ENCODE measurements around the gene SPEF2.
A peak's percentile ranks its signal among the peaks of the same experiment; 100 is the strongest.
"Not testable (repeated sequence)": the region's sequence is repeated elsewhere in the genome, so short reads cannot be mapped to it uniquely, and the experiment has no call there.

Gene SPEF2

DNA sequence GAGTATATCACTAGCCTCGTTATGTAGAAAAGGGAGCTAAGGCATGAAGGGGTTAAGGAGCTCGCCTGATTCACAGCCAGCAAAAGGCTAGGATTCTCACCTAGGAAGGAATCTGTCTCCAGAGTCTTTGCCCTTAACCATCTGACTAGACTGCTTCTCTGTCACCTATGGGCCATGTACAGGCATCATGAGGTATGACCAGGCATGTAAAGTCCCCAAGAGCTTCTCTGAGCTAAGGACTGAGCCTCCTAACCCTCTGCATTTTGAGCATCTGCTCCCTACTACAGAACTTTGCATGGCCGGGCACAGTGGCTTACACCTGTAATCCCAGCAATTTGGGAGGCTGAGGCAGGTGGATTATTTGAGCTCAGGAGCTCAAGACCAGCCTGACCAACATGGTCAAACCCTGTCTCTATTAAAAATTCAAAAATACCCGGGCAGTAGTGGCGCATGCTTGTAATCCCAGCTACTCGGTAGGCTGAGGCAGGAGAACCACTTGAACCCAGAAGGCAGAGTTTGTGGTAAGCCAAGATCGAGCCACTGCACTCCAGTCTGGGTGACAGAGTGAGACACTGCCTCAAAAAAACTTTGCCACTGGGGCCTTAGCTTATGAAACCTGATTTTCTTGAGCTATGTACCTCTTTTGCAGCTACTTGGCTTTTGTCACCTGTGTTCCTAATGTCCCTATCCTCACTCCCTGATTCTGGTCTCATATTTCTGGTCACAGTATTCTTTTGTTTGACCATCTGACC is 205.9 kb downstream of the SPEF2 start:
- ATAC-seq = no peak

GRCh38 chr5:35826056-35826455 is 208.4 kb downstream of the SPEF2 start:
- ATAC-seq = peak; percentile 16
- DNase-seq = no peak

More for the DNA sequence above, 205.9 kb downstream of the SPEF2 start:
- no peak for DNase-seq

GRCh38 chr5:35826554-35826953 is 208.9 kb downstream of the SPEF2 start:
- ATAC-seq (peak; percentile 47), DNase-seq (no peak)

GRCh38 chr5:35828082-35828598 is 210.5 kb downstream of the SPEF2 start:
- DNase-seq (no peak), ATAC-seq (peak; percentile 44)

DNA sequence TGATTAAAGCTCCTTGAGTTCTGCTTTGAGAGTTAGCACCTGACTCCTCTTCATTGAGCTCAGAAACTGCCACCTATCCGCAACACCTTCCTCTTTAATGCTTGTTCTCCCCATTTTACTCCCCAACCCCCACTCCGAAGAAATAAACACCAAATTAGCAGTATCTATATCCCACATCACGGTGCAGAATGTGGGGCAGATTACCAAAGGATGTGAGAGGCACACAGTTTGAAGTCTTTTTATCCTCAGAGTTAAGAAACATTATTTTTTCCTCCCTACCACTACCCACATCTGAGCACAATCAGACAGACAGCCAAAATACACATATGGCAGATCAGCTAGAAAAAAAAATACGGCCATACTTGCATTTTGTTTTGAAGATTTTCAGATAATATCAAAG is 212.9 kb downstream of the SPEF2 start:
- no peak for DNase-seq
- no peak for ATAC-seq

DNA sequence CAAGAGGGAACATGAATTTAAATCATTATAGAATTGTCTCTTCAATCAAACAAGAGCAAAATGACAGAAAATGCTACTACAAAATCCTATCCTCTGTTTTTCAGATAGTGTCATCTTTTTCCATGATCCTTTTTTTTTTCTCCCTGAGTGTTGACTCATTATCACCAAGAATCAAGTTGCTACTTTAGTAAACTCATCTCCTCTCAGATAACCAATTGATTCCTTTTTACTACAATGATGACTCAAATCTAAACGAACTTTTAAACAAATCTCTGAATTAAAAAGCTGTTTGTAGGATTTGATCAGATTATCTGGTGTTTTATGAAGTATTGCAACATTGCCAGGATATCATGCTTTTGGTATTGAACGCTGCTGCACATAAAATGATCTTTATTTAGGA is 215.1 kb downstream of the SPEF2 start:
- peak; percentile 19 for ATAC-seq

DNA sequence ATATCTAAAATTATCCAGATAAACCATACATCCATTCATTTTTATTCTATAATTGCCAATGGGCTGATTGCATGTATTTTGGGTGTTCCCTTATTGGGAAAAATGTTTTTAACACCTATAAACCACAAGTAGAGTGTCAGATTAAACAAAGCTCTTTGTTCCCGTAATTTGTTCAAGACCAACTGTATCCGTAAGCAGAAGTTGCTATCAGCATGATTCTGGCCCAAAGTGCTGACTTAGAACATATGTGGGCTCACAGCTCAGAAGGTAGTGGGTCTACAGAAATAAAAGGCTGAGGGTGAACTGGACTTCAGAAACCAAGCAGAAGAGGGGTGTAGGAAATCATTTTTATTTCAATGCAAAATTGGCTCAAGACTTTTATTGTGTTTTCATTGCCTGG is 215.6 kb downstream of the SPEF2 start:
- DNase-seq (no peak), ATAC-seq (no peak)

More for the DNA sequence above, 215.1 kb downstream of the SPEF2 start:
- no peak for DNase-seq

DNA sequence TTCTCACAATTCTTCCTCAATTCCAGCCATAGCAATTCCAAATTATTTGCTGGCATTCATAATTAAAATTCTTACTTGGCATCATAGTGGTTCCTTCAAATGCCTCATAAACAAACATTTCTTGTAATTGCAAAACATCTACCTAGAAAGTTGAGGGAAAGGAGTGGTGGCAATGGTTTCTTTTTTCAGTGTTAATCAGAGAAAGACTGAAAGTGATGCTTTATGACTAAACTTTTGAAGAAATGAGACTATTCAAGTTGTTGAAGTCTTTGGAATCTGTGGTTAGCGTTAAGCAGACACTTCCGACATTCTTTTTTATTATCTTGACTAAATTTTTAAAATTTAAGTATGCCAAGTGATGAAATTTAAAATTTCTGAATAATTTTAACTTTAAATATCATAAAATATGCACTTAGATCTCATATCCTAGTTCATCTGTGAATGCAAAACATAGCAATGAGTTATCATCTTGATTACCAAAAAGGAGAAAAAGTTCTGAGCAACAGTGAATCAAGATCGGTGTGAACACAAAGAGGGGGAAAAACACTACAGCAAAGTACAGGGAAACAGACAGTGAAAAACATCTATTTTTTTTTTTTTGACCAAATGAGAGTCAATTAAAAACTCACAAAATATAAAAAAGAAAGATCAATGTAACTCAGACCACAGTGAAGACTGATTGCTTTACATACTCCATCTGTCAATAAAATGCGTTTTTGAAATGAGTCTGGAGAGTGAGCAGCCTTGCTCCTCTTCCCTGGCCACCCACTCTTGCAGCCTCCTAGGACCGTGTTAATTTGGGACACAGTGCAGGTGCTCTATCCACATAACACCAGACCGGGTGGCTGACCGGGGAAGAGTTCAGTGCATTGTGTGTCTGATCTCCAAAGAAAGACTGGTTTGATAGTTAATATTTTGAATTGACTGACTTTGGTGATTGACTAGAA is 218.4 kb downstream of the SPEF2 start:
- ATAC-seq (peak; percentile 56), DNase-seq (no peak)

- DNase-seq = peak; percentile 64
- ATAC-seq = peak; percentile 84
These were observed 220.8 kb downstream of the SPEF2 start for GRCh38 chr5:35838370-35839042.

DNA sequence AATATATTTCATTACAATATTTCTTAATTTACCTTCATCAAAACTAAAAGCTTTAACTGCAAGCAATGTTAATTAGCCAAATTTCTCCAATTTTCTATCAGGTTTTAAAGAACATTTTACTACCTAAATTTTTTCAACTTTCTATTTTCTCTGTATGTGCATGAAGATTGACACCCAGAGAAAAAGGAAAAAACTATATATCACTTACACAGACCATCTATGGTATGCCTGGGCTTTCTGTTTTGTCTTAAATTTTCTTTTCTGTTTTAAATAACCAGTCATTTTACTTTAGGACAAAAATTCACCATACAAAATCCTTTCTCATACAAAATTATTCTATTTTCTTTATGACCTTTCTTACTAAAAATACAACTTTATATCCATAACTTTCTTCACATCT is 225.2 kb downstream of the SPEF2 start:
- ATAC-seq (no peak), DNase-seq (no peak)

DNA sequence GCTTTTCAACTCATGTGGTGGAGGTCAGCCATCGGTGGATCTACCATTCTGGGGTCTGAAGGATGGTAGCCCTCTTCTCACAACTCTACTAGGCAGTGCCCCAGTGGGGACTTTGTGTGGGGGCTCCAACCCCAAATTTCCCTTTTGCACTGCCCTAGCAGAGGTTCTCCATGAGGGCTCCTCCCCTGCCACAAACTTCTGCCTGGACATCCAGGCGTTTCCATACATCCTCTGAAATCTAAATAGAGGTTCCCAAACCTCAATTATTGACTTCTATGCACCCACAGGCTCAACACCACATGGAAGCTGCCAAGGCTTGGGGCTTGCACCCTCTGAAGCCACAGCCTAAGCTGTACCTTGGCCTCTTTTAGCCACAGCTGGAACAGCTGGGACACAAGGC is 227.8 kb downstream of the SPEF2 start:
- not testable (repeated sequence) for DNase-seq, ATAC-seq

- no peak for DNase-seq
- ATAC-seq = no peak
These were observed 229.8 kb downstream of the SPEF2 start for GRCh38 chr5:35847491-35847890.

GRCh38 chr5:35847961-35848360 is 230.3 kb downstream of the SPEF2 start:
- no peak for ATAC-seq
- no peak for DNase-seq

DNA sequence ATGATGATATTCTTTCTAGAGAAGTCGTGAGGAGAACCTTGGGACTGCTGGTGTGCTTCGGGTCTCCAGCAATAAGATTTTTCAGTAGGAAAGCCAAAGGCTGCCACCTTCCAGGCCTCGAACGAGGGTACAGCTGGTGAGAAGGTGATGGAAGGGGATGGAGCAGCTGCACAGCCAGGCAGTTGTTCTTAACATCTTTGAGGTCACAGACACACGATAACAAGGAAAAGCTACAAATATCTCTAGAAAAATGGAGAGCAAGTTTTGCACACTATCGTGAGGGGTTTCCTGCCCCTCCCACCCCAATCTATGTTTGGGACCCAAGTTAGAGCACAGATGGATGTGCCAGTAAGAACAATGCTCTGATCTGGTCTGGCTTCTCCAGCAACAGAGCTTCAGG is 232.2 kb downstream of the SPEF2 start:
- ATAC-seq = no peak
- no peak for DNase-seq

DNA sequence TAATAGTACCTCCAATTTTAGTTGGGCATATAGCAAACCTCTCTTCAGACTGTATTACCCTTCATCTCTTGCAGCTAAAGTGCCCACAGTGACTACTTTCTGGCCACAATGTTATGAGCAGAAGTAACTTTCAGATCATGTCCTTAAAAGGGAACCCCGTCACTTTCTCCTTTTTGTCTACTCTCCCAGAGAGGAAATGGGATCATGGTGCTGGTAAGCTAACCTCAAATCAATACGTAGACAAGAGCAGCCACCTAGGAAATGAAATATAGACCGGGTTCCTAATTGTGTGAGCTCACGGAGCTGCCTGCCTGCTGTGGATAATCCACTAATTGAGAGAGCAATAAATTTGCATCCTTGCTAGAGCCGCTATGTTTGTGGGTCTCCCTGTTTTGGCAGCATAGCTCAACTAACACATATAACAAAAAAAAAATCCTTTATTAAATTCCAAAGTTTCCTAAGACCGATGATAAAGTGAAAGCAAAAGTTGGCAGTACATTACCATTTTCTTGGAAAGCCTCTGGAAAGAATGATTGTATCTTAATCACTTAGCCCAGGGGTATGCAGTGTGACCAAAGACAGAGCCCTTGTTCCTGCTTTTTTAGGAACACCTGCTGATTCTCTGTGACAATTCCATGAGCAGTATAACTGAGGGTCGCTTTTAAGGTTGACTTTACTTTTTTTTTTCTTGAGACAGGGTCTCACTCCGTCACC is 233.5 kb downstream of the SPEF2 start:
- DNase-seq (no peak), ATAC-seq (no peak)

- peak; percentile 70 for DNase-seq
- peak; percentile 61 for ATAC-seq
These were observed 234.5 kb downstream of the SPEF2 start for GRCh38 chr5:35852084-35852734.

DNA sequence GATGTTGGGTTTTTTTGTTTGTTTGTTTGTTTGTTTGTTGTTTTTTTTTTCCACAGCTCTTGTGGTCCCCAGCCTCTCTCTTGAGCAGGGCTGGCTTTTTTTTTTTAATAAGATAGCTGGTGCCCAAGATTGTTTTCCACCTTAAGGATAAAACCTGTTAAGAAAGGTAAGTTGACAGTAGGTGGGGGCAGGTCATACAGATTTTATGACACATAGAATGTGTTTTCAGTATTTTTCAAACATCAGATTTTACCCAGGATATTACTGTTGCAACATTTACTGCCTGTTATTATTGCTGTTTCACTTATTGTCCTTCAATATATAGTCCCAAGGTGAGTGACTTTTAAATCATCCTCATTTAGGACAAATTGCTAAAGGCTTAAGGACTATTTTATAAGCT is 235.1 kb downstream of the SPEF2 start:
- no peak for ATAC-seq
- no peak for DNase-seq

- peak; percentile 42 for ATAC-seq
- DNase-seq = peak; percentile 65
These were observed 236.0 kb downstream of the SPEF2 start for GRCh38 chr5:35853631-35854030.

GRCh38 chr5:35854248-35854647 is 236.6 kb downstream of the SPEF2 start:
- DNase-seq (peak; percentile 55), ATAC-seq (peak; percentile 45)

GRCh38 chr5:35855187-35855586 is 237.5 kb downstream of the SPEF2 start:
- ATAC-seq = no peak

DNA sequence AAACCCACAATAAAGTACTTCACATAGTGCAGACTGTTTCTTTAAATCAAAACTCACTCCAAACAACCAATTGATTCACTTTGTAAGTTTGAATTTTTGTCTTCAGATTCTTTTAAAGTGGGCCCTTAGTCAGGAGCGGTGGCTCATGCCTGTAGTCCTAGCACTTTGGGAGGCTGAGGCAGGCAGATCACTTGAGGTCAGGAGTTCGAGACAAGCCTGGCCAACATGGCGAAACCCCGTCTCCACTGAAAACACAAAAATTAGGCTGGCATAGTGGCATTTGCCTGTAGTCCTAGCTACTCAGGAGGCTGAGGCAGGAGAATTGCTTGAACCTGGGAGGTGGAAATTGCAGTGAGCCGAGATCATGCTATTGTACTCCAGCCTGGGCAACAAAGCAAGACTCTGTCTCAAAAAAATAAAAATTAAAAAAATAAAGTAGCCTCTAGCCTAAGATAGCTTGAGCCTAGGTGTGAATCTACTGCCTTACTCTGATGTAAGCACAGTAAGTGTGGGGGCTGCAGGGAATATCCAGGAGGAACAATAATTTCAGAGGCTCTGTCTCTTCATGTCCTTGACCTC is 238.6 kb downstream of the SPEF2 start:
- ATAC-seq, DNase-seq: not testable (repeated sequence)

More at GRCh38 chr5:35855187-35855586, 237.5 kb downstream of the SPEF2 start:
- DNase-seq = no peak
